Stimulated activated CD4-positive, alpha-beta T cell treated with anti-CD3 and anti-CD28 coated beads, Interleukin-4, amount 100 ng/mL, for 1 hour (primary cell): ENCODE data around the gene SYNJ2.
A peak's percentile ranks its signal among the peaks of the same experiment; 100 is the strongest.

Experiments
- DNase-seq: peaks from one replicate; pipeline ENCODE4 v3.0.0-alpha.2; 2020

SYNJ2 gene

DNA sequence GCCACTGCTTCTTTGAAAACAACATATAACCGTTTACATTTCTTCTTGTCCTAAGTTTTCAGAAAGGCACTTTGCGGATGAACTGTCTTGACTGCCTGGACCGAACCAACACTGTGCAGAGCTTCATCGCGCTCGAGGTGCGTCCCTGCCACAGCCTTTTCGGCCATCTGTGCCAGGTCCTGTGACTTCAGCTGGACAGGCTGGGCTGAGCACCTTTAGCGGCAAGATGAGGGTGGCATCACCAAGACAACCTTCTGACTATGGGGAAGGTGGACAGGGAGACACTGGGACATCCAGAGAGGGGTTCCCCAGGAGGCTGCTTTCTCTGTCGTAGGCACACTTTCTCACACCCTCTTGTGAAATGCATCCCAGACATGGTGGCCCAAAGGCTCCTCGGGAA lies 82.1 kb downstream of the SYNJ2 start:
- no peak for DNase-seq

GRCh38 chr6:158064725-158065251 lies 83.1 kb downstream of the SYNJ2 start:
- DNase-seq: no peak

GRCh38 chr6:158066136-158066781 lies 84.6 kb downstream of the SYNJ2 start:
- no peak for DNase-seq

- DNase-seq: no peak
These were observed 85.9 kb downstream of the SYNJ2 start for GRCh38 chr6:158067436-158068015.

DNA sequence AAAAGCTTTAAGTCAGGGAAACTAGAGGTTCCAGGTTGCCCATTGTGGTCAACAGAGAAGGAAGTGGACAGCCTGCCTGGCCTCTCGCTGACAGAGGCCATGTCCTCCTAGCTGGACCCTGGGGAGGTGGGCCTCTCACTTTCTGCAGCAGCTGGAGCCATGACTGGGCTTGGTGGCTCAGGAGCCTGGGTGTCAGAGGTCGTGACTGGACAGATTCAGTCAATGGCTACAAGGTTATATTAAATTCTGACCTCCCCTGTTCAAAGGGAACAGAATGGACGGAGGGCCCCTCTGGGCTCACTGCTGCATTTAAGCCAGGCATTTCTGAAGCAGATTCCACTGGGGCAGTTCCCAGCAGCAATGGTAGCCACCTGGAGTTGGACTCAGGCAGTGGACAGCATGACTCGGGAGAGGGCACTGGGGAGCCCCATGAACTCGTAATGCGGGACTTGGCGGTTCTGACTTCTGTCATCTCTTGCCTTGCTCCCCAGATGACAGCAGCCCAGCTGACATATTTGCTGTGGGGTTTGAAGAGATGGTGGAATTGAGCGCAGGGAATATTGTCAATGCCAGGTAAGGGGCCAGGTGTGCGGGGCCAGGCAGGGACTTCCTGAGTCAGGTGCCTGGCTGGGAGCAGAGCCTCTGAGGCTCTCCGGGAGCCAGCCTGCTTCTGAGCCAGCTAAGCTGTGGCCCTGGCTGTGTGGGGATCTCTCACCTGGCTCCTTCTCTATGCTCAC lies 86.7 kb downstream of the SYNJ2 start:
- DNase-seq: no peak

DNA sequence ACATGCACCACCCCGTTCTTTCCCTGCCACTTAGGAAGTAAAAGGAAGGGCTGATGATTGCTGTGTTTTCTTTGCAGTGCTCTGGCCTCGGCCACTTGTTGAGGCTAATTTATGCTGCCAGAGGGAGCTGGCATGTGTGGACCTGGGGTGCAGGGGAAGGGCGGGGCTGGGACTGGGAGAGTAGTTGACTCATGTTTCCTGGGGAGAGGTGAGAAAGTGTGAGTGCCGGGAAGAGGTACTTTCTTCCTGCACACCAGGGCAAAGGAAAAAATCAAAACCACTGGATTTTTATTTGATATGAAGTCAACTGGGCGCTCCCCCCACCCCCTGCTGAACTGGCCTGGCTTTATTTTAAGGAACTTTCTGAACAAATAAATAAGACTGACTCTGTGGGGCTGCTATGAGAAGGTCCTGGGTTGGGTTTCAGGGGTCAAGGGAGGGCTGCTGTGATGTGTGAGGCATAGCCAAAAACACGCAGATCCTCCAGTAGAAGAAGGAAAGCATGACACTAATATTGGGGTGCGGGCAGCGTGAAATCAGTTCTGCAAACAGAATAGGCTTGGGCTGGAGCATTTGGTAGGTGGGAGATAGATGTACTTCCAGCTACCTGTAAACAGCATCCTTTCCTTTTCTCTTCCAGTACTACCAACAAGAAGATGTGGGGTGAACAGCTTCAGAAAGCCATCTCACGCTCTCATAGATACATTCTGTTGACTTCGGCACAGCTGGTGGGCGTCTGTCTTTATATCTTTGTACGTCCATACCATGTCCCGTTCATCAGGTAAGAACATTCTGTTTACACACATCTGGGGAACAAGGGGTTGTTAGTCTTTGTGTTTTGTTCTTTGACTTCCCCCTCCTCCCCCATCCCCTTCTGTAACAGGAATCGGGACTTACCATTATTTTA lies 87.5 kb downstream of the SYNJ2 start:
- DNase-seq: no peak

DNA sequence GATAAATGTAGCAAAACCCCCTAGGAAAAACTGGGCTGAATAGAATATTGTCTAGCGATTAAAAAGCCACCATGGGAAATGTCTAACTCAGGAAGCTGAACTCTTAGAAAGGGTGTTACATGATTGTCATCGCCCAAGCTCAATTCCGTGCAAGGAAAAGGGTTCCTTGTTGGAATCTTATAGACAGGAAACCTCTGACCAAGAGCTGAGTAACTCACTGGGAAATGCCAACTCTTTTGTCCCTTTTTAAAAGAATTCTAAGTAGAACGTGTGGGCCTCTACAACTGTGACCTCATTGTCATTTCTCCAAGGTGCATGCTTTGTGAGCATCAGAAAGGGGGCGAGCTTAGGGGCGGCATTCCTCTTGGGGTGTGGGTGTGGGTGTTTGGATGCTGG lies 88.1 kb downstream of the SYNJ2 start:
- no peak for DNase-seq

- no peak for DNase-seq
These were observed 88.8 kb downstream of the SYNJ2 start for GRCh38 chr6:158070513-158070912.

DNA sequence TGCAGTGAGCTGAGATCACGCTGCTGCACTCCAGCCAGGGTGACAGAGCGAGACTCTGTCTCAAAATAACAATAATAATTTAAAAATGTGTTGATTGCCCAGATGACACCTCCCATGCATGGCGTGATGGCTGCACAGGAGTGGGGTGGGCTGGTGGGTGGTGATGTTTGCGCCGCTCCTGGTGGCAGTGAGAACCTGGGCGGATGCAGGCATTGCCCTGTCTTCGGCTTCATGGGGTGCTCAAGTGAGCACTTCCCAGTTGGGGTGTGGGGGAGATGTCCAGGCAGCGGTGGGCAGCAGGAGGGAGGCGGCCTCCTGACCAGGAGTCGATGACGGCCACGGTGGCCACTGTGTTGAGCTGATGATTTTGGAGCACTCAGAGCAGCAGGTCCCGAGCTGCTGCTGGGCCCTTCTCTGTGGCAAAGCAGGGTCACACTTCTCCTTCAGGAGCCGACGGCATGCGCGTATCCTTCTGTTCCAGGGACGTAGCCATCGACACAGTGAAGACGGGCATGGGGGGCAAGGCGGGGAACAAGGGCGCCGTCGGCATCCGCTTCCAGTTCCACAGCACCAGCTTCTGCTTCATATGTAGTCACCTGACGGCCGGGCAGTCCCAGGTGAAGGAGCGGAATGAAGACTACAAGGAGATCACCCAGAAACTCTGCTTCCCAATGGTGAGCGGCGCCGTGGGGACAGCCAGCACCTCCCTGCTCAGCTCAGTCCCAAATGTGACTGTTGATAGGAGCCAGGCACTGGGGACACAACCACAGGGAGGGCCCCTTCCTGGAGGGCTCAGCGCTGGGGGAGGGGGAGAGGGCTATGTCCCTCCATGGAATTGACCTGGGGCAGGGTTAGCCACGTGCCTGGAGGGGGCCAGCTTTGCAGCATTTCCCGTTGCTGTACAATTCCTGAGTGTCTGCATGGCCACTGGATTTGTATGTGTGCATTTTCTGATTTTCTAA lies 89.7 kb downstream of the SYNJ2 start:
- DNase-seq: no peak

DNA sequence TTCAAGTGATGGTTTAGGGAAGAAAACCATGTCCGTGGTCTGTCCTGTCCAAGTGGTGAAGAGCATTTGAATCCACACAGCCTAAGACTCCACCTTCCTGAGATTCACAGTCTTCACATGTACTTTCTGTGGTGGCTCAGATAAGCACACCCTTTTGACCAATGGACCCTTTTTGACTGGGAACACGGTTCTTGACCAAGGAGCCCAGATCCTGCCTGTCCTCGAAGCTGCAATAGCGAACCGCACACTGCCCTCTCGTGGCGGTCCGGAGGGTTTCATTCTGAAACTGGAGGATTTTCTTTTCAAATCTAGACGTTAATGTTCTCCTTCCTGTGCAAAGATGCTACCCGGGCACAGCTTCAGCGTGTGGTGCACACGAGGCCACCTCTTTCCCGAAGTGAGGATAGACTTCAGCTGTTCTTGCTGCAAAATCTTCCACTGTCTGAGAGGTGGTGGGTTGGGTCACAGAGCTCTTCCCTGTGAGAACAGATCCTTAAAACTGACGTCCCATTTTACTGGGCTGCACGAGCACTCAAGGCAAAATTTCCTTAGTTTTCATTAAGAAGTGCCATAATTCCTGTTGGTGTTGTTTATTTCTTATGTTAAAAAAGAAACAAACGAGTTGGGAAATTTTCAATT lies 90.5 kb downstream of the SYNJ2 start:
- DNase-seq: peak; percentile 73

GRCh38 chr6:158073776-158074175 lies 92.1 kb downstream of the SYNJ2 start:
- no peak for DNase-seq

DNA sequence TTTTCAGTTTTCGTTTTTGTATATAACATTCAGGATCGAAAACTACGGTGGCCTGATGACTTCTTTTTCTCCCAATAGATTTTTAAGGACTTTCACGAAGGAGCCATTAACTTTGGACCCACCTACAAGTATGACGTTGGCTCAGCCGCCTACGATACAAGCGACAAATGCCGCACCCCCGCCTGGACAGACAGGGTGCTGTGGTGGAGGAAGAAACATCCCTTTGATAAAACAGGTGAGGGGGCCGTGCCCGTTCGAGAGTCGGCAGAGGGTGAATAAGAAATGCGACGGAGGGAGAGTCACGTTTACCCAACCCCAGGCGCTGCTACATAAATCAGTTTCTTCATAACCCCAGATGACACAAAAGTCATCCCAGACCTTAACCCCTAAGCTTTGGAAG lies 94.9 kb downstream of the SYNJ2 start:
- DNase-seq: no peak

- no peak for DNase-seq
These were observed 96.0 kb downstream of the SYNJ2 start for GRCh38 chr6:158077676-158078075.

DNA sequence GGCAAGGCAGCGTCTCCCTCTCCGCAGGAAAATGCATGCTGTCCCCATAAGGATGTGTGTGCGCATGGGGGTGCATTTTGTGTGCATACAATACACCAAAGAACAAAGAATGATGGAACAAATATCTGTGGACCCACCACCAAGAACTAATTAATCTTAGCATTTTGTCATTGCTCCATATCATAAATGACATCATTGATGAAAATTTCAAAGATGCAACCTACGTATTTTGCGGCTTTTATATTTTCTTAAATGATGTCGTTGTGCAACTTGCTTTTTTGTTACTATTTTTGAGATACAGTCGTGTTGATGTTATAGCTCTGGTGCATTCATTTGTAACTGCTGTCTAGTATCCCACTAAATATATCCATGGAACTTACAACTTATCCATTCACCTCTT lies 96.7 kb downstream of the SYNJ2 start:
- no peak for DNase-seq

GRCh38 chr6:158080849-158081656 lies 99.4 kb downstream of the SYNJ2 start:
- no peak for DNase-seq

DNA sequence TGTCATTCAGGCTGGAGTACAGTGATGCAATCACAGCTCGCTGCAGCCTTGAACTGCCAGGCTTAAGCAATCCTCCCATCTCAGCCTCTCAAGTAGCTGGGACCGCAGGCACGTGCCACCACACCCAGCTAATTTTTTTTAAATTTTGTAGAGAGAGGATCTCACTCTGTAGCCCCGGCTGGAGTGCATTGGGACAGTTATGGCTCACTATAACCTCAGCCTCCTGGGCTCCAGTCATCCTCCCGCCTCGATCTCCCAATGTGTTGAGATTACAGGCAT lies 99.9 kb downstream of the SYNJ2 start:
- DNase-seq: no peak

GRCh38 chr6:158083455-158084325 lies 102.0 kb downstream of the SYNJ2 start:
- no peak for DNase-seq

- no peak for DNase-seq
These were observed 103.8 kb downstream of the SYNJ2 start for GRCh38 chr6:158085261-158086053.

DNA sequence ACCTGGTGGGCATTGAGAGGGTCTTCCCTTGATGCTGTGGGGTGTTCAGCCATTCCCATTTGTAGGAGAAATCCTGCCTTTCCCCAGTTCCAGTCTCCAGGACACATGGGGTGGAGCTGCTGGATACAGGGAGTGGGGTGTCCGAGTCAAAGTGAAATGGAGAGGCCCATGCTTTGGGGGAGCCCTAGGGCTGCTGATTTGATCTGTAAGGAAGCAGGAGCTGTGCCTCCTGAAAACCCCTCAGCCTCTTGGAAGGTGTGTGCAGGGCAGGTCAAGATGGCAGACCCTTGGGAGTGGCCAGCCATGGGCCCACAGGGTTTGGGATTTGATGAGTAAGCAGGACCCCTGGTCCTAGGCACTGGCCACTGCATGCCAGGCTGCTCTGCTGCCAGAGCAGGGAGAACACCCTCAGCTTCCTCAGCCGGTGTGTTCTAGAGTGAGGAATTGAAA lies 104.4 kb downstream of the SYNJ2 start:
- no peak for DNase-seq
